Ascending aorta (tissue), 2 donors: ENCODE measurements around the gene RPE65. TPM values are rescaled to one million over a fixed set of nuclear protein-coding genes. Genes with fewer than 3 reads are reported as not detected.
"Not testable (repeated sequence)": the region's sequence is repeated elsewhere in the genome, so short reads cannot be mapped to it uniquely, and the experiment has no call there.

Experiments used
- DNase-seq, 2 donors: peaks; one replicate each; pipeline ENCODE4 v3.0.0-alpha.2; 2019; ENCODE audit warnings: low spot score in 2 of 2
- H3K27ac ChIP-seq, 2 donors: fragments of 200-600 bp; sonication (generic); one replicate each; pipeline ENCODE4 v1.5.1; 2016 to 2017; ENCODE audit warnings: mild to moderate bottlenecking in 1 of 2
- H3K27me3 ChIP-seq: fragments of 200-600 bp; sonication (generic); one replicate; pipeline ENCODE4 v1.5.1; 2017
- H3K36me3 ChIP-seq, 2 donors: fragments of 200-600 bp; sonication (generic); one replicate each; pipeline ENCODE4 v1.5.1; 2016
- H3K4me1 ChIP-seq, 2 donors: fragments of 200-600 bp; sonication (generic); one replicate each; pipeline ENCODE4 v1.5.1; 2016 to 2017; ENCODE audit warnings: mild to moderate bottlenecking in 1 of 2
- H3K4me3 ChIP-seq, 2 donors: fragments of 200-600 bp; sonication (generic); one replicate each; pipeline ENCODE4 v1.5.1; 2016 to 2017; ENCODE audit warnings: mild to moderate bottlenecking in 1 of 2
- H3K9me3 ChIP-seq, 2 donors: fragments of 200-600 bp; sonication (generic); one replicate each; pipeline ENCODE4 v1.5.1; 2016
- CTCF ChIP-seq, 3 experiments: fragments of 200-600 bp in 2 of 3; fragments of 450-650 bp in 1 of 3; sonication (generic) in 2 of 3; IDR thresholded peaks; one replicate each; pipeline ENCODE4 v1.5.1; 2016 to 2019; ENCODE audit warnings: antibody characterized with exemption in 3 of 3, mild to moderate bottlenecking in 1 of 3, moderate library complexity in 1 of 3
- intact Hi-C: fragments of 100-400 bp; cut with DNase I; formaldehyde crosslinking; loops from one replicate; pipeline ENCODE4 v1.15.1; 2023
- total RNA-seq: library from RNA; depleted of rRNA; stranded (reverse); fragments of >200 nt; gene quantifications from one replicate; pipeline ENCODE4 v1.1.0, GENCODE V29; 2016

Gene RPE65
- total RNA-seq, 1 donor from 2014 or later, result not detected

DNA sequence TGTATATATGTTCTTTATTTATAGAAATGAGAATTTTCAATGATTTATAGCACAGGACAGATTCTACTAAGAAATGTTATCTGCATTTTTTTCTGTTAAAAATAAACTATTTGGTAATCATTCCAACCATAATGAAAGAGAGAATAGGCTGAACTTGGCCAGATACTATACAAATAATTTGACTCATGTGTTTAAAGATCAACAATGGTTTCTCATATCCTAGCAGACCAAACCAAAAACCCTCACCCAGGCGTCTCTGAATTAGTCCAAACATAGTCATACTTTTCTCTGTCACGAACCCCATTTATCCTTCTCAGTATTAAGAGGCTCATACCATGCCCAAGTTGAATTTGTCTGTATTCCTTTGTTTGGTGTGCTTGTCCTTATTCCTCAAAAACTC lies 40.3 kb downstream of the RPE65 start:
- Histone ChIP-seq H3K9me3 (no peaks in the 10 kb centered on the region), H3K27ac (no peak overlapping the region), H3K36me3 (no peaks in the 10 kb centered on the region), H3K27me3 (no peaks in the 10 kb centered on the region), H3K4me3 (no peak overlapping the region), H3K4me1 (no peaks in the 10 kb centered on the region)
- no peak for TF ChIP-seq CTCF (IDR thresholded peaks at IDR 0.05)
- no peak for DNase-seq
- intact Hi-C loops, result no loop called here

GRCh38 chr1:68401506-68401905 lies 48.2 kb downstream of the RPE65 start:
- TF ChIP-seq CTCF (IDR thresholded peaks at IDR 0.05), result no peak
- no peak overlapping the region for H3K27ac ChIP-seq
- H3K4me3 ChIP-seq, result no peak overlapping the region
- no peaks in the 10 kb centered on the region for H3K27me3 ChIP-seq
- H3K4me1 ChIP-seq, result no peaks in the 10 kb centered on the region
- H3K9me3 ChIP-seq, result no peaks in the 10 kb centered on the region
- intact Hi-C loops, result no loop called here
- no peaks in the 10 kb centered on the region for H3K36me3 ChIP-seq
- DNase-seq, result no peak

DNA sequence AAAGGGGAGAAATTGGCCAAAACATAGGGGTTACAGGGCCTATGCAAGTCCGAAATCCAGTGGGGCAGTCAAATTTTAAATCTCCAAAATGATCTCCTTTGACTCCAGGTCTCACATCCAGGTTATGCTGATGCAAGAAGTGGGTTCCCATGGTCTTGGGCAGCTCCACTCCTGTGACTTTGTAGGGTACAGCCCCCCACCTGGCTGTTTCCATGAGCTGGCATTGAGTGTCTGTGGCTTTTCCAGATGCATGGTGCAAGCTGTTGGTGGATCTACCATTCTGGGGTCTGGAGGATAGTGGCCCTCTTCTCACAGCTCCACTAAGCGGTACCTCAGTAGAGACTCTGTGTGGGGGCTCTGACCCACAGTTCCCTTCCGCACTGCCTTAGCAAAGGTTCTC lies 54.2 kb downstream of the RPE65 start:
- H3K9me3 ChIP-seq, H3K27me3 ChIP-seq, intact Hi-C loops, H3K36me3 ChIP-seq, H3K4me1 ChIP-seq, H3K4me3 ChIP-seq, H3K27ac ChIP-seq, DNase-seq: not testable (repeated sequence)

GRCh38 chr1:68392474-68392873 lies 57.3 kb downstream of the RPE65 start:
- H3K9me3 ChIP-seq, H3K27ac ChIP-seq, H3K36me3 ChIP-seq, H3K4me1 ChIP-seq, intact Hi-C loops, DNase-seq, H3K4me3 ChIP-seq, H3K27me3 ChIP-seq: not testable (repeated sequence)

DNA sequence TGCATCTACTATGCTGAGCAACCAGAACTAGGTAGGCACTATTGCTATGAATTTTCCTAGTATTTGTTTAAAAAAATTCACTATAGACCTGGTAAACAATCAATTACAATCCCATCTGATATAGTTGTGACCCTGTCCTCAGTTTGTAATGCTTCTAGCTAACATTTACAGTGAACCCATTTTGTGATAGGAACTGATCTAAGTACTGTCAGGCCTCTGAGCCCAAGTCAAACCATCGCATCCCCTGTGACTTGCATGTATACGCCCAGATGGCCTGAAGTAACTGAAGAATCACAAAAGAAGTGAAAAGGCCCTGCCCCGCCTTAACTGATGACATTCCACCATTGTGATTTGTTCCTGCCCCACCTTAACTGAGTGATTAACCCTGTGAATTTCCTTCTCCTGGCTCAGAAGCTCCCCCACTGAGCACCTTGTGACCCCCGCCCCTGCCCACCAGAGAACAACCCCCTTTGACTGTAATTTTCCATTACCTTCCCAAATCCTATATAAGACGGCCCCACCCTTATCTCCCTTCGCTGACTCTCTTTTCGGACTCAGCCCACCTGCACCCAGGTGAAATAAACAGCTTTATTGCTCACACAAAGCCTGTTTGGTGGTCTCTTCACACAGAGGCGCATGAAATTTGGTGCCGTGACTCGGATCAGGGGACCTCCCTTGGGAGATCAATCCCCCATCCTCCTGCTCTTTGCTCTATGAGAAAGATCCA lies 63.8 kb downstream of the RPE65 start:
- H3K4me3 ChIP-seq, result not testable (repeated sequence)

DNA sequence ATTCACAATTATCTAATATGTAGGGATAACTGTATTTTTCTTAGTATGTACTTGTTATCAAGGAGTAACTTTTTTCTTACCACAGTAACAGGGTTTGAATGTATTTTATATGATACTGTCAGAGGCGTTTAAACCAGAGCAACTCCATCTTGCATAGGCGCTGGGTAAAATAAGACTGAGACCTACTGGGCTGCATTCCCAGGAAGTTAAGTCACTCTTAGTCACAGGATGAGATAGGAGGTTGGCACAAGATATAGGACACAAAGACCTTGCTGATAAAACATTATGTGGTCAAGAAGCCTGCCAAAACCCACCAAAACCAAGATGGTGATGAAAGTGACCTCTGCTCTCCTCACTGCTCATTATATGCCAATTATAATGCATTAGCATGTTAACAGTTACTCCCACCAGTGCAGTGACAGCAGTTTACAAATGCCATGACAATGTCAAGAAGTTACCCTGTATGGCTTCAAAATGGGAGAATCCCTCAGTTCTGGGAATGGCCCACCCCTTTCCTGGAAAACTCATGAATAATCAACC lies 64.8 kb downstream of the RPE65 start:
- no peak for DNase-seq
- TF ChIP-seq CTCF (IDR thresholded peaks at IDR 0.05), result no peak
- Histone ChIP-seq H3K4me3 (no peak overlapping the region), H3K27ac (peak overlapping the region; percentile 42 to 49), H3K9me3 (no peaks in the 10 kb centered on the region), H3K27me3 (no peaks in the 10 kb centered on the region), H3K36me3 (no peaks in the 10 kb centered on the region), H3K4me1 (peaks cover 0 to 6% of the 10 kb centered on the region in 2 donors)
- intact Hi-C loops, result no loop called here

More for the DNA sequence above, 63.8 kb downstream of the RPE65 start:
- DNase-seq, H3K9me3 ChIP-seq, H3K4me1 ChIP-seq, intact Hi-C loops, H3K36me3 ChIP-seq, H3K27me3 ChIP-seq: not testable (repeated sequence)
- peak overlapping the region in 1 of 2 donors; percentile 10 for H3K27ac ChIP-seq

DNA sequence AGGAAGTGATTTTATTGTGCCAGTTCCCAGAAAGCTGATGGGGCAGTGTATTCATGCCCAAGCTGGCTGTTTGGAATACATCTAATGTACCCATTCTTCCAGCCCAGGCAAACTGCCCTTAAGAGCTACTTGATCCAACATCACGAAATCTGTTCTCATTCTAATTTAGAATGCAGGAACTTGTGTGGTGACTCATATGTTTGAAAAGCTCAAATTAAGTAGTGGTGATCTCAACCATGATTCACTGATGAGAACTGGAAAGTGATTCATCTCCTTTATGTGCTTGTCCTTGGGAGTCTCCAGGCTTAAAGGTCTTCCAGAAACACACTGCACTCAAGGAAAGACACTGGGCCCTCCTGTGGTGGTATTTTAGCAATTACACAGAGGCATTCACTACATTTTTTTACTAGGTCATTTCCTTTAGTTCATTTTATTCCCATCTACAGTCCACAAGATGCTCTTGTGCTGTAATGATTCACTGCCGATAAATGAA lies 65.4 kb downstream of the RPE65 start:
- H3K27me3 ChIP-seq, result no peaks in the 10 kb centered on the region
- DNase-seq, result peak in 1 of 2 donors; percentile 74
- H3K36me3 ChIP-seq, result no peaks in the 10 kb centered on the region
- H3K9me3 ChIP-seq, result no peaks in the 10 kb centered on the region
- intact Hi-C loops, result no loop called here
- H3K4me3 ChIP-seq, result no peak overlapping the region
- TF ChIP-seq CTCF (IDR thresholded peaks at IDR 0.05), result peak; percentile 17 to 31 (median 28)
- peak overlapping the region; percentile 42 to 49 for H3K27ac ChIP-seq
- H3K4me1 ChIP-seq, result peaks cover 0 to 6% of the 10 kb centered on the region in 2 donors
